Articular chondrocyte of knee joint (primary cell): ENCODE data around the gene POLR2J3. TPM values are rescaled to one million over a fixed set of nuclear protein-coding genes. Genes with fewer than 3 reads are reported as not detected.

Experiments used
- total RNA-seq: library from RNA; depleted of rRNA; stranded (reverse); fragments of >200 nt; gene quantifications from 2 replicates; pipeline ENCODE4 v1.2.3, GENCODE V29; 2012

The POLR2J3 gene
- total RNA-seq: 46.7 and 58.3 TPM in 2 replicates

DNA sequence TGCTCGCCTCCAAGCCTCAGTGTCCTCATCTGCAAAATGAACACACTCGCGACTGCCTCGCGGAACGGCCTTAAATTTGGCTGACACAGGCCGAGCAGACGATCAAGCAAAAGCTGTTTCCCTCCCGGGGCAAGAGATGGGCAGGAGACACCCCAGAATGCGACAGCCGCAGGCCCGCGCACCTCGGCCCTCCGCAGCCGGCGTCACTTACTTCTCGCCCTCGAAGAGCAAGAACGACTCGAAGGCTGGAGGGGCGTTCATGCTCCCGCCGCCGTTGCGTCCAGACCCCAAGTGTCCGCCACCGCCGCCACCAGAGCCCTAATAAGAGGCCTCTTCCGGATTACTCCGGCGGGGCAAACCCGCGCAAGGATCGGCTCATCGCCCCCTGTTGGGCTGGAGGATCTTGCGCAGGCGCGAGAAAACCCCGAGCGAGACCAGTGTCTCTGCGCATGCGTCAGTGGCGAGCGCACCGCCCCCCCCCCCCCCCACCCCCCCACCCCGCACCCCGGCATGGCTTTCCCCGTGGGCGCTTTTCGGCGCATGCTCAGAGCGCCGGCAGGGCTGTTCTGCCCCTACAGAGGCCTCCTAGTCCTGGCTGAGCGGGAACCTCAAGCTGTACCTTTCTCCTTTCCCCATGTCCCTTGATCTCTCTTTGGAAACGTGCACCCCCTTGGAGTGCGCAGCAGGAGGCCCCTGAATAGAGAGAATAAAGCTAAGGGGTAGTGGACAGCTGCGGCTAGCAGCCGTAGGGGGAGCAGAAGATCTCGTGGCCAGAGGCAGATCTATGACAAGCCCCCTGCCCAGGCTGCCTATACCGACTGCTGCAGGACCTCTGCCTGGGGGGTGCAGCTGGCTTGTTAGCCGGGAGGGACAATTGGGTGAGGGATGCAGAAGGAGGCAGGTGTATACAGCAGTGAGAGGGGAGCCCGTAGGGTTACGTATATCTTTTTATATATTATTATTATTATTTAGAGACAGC is at the start of gene POLR2J3:
TSS of gene POLR2J3 (minus strand) at position 323 of the 979 bp plus-strand sequence. CDS start at position 261, 62 bp downstream.

DNA sequence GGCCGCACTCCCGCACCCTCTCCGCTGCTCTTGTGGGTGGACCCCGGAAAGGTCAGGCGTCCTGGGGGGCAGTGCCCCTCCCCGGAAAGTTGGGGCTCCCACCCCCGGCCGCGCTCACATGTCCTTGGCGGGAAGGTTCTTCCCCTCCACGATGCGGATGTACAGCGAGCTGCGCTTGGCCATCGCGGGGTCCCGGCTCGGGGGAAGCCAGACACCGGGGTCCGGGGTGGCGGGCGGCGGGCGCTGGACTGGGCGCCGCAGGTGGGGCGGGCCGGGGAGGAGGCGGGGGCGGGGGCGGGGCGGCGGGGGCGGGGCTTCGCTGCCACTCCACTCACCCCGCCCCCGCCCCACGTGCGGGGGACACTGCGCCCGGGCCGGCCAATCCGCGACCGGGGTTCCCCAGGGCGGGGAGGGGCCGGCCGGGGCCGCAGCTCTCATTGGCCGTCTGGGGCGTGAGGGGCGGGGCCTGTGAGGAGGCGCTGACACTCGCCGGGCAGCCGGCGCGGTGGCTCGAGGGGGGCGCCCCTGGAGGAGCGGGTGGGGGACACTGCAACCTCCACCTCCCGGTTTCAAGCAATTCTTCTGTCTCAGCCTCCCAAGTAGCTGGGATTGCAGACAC is 44.2 kb upstream of the POLR2J3 start, which contains the start of gene RASA4:
TSS of gene RASA4 (minus strand) at position 250 of the 619 bp plus-strand sequence. CDS start at position 183, 67 bp downstream.

DNA sequence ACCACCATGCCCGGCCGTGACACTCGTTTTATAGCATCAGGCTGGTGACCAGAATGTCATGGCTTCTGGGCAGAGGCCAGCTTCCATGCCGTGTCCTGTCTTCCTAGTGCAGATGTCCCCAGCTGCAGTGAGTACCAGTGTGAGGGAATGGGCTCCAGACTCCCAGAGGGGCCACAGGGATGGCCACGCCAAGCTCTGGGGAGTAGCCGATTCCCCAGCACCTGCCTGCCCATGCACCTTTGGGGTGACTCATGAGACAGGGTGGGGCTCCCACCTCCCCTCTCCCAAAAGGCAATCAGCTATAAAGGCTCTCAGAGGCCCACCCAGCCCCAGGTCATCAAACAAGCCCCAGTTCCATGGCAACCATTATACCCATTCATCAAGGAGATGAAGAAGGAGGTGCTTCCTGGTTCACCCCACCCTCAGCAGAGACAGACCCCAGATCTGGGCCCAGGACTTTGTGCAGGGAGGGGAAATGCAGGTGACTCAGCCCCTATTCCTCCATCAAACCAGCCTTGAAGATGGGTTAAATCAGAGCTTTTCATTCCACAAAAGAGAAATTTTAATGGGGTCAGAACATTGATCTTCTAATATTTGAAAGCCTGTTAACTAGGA is 21.5 kb downstream of the POLR2J3 start, which contains the start of gene SPDYE2:
TSS of gene SPDYE2 (plus strand) at position 419 of the 615 bp plus-strand sequence. CDS start 2,030 bp downstream, outside the sequence.

DNA sequence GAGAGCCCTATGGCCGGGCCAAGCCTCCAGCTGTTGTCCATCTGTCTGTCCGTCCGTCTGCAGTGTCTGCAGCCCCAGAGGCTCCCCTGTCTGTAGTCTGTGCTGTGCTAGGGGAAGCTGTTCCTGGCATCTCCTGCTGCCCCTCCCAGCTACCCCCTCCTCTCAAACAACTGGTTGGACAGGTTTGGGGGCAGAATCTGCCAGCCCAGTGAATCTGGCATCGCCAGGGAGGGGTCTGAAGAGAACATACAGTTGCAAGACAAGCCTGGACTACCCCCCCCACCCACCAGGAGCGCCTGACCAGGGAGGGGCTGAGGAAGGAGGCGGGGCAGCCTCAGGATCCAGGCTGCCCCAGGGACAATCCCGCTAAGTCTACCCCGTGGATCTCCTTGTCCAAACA is 28.8 kb downstream of the POLR2J3 start, which contains the start of gene UPK3BL2:
TSS of gene UPK3BL2 (minus strand) at position 101 of the 400 bp plus-strand sequence. CDS start at position 41, 60 bp downstream.

DNA sequence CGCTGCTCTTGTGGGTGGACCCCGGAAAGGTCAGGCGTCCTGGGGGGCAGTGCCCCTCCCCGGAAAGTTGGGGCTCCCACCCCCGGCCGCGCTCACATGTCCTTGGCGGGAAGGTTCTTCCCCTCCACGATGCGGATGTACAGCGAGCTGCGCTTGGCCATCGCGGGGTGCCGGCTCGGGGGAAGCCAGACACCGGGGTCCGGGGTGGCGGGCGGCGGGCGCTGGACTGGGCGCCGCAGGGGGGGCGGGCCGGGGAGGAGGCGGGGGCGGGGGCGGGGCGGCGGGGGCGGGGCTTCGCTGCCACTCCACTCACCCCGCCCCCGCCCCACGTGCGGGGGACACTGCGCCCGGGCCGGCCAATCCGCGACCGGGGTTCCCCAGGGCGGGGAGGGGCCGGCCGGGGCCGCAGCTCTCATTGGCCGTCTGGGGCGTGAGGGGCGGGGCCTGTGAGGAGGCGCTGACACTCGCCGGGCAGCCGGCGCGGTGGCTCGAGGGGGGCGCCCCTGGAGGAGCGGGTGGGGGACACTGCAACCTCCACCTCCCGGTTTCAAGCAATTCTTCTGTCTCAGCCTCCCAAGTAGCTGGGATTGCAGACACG is 54.7 kb downstream of the POLR2J3 start, which contains the start of gene RASA4B:
TSS of gene RASA4B (minus strand) at position 228 of the 598 bp plus-strand sequence. CDS start at position 161, 67 bp downstream.

Other genes starting within 250 kb of the POLR2J3 start
- not detected in 2 replicates for gene SPDYE6, start 216.1 kb downstream of the POLR2J3 start, total RNA-seq
- 15.7 and 17.6 TPM in 2 replicates for gene PRKRIP1, start 176.2 kb downstream of the POLR2J3 start, total RNA-seq
- gene ORAI2, start 139.0 kb downstream of the POLR2J3 start, total RNA-seq: 34.8 and 42.3 TPM in 2 replicates
- gene ALKBH4, start 107.7 kb downstream of the POLR2J3 start, total RNA-seq: 9.5 and 12.1 TPM in 2 replicates
- 8.5 and 9.9 TPM in 2 replicates for gene LRWD1, start 107.6 kb downstream of the POLR2J3 start, total RNA-seq
- 20.5 and 35.3 TPM in 2 replicates for gene POLR2J, start 93.7 kb downstream of the POLR2J3 start, total RNA-seq
- gene RASA4B, start 54.8 kb downstream of the POLR2J3 start, total RNA-seq: 0.76 and 2.4 TPM in 2 replicates
- gene UPK3BL2, start 28.9 kb downstream of the POLR2J3 start, total RNA-seq: 0.54 and 1.3 TPM in 2 replicates
- 0.13 TPM in 1 of 2 replicates, not detected in the other for gene SPDYE2, start 21.4 kb downstream of the POLR2J3 start, total RNA-seq
- gene RASA4, start 44.2 kb upstream of the POLR2J3 start, total RNA-seq: 8.0 and 8.6 TPM in 2 replicates
- 1.3 and 2.9 TPM in 2 replicates for gene UPK3BL1, start 70.2 kb upstream of the POLR2J3 start, total RNA-seq
- gene SPDYE2B, start 77.7 kb upstream of the POLR2J3 start, total RNA-seq: not detected in 2 replicates
- 5.0 and 7.5 TPM in 2 replicates for gene POLR2J2, start 99.1 kb upstream of the POLR2J3 start, total RNA-seq
- 8.6 and 9.9 TPM in 2 replicates for gene FAM185A, start 176.4 kb upstream of the POLR2J3 start, total RNA-seq